GM18873 (cell line): ENCODE results near the gene OVOL3.
"Not testable (repeated sequence)": the region's sequence is repeated elsewhere in the genome, so short reads cannot be mapped to it uniquely, and the experiment has no call there.

Source experiments
- ATAC-seq: cut with Tn5 transposase; IDR thresholded peaks from one replicate; pipeline ENCODE4 v1.9.1; 2021; ENCODE audit warnings: mild to moderate bottlenecking, moderate library complexity, moderate number of reproducible peaks; ENCODE audit not compliant: unreplicated experiment, low FRiP score

The OVOL3 gene

DNA sequence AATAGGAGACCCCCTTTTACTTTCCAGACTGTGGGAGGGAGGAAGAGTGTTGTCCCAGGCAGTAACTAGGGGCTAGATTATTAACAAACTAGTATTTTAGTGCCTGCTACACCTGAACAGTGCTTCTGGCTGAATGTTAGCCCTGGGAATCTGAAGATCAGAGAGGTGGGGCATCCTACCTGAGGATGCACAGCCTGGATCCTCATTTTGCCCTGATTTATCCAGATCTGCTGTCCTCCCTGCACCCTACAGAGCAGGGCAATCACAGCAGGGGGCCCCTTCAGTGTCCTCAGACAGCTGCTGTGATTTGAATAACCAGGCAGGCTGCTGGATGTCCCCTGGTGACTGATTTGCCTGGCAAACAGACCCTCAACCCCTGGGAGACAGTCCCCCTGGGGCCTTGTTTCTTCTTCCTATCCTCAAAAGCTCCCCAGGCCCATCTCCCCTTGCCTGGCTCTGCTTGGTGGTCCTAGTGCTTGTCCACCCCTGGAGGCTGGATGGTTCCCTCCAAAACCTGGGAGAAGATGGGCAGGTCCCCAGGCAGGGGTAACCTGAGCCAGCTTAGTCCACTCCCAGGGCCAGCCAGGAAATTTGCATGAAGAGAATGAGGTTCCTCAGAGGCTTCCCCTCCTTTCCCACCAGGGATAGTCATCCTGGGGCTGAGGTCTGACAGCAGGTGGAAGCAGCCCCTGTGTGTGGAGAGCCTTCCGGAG is at the start of gene OVOL3:
Gene OVOL3, plus strand, starts transcription at position 657 of the 713 bp plus-strand sequence. CDS start 60 bp downstream, outside the sequence.
- no peak for ATAC-seq

DNA sequence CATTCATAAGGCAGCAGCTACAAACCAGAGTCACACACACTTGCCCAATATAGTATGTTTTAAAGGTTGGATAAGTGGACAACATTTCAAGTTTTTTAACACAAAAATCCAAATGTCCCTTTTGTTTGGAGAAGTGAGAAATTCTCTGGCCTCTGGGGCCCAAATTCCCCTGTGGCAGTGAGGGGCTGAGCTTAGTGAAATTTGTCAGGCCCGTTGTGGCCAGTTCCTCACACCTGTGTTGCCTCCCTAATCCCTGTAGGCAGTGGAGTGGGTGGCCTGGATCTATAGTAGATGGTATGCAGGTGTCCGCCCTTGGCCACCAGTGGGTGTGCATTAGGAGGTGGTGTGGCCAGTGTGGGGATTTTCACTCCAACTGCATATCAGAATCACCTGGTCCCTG is 49.6 kb upstream of the OVOL3 start:
- no peak for ATAC-seq

DNA sequence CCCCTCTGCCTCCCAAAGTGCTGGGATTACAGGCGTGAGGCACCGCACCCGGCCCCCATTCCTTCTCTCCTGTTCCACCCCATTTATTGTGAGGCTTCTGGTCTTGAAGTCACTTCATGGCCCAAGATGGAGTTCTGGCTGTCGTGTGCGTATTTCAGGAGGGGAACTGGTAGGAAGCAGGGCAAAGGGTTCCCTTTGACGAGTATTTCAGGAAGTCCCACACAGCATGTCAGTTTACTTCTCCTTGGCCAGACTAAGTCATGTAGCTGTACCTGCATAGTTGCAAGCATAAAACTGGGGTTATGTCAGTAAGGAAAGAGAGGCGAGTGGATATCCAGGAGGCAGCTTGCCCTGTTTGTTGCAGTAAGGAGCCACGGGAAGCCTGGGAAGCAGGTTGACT is 46.1 kb upstream of the OVOL3 start:
- ATAC-seq: no peak

DNA sequence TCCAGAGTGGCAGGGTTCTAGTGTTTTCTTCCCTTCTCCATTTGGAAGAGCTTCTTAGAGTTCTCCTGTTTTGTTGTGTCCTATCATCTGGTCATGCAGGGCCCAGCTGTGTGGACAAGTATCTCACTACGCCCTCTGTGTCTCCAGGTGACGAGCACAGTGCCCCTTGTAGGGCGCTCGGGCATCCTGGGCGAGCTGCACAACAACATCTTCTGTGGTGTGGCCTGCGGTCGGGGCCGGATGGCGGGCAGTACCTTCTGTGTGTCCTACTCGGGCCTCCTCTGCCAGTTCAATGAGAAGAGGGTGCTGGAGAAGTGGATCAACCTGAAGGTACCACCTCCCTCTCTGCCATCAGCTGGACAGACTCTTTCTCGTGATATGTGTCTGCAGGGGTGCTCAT is 43.3 kb upstream of the OVOL3 start:
- no peak for ATAC-seq

DNA sequence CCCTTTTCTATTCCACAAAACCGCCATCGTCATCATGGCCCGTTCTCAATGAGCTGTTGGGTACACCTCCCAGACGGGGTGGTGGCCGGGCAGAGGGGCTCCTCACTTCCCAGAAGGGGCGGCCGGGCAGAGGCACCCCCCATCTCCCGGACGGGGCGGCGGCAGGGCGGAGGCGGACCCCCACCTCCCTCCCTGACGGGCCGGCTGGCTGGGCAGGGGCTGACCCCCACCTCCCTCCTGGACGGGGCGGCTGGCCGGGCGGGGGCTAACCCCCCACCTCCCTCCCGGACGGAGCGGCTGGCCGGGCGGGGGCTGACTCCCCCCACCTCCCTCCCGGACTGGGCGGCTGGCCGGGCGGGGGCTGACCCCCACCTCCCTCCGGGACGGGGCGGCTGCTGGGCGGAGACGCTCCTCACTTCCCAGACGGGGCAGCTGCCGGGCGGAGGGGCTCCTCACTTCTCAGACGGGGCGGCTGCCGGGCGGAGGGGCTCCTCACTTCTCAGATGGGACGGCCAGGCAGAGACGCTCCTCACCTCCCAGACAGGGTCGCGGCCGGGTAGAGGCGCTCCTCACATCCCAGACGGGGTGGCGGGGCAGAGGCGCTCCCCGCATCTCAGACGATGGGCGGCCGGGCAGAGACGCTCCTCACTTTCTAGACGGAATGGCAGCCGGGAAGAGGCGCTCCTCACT is 42.0 kb upstream of the OVOL3 start:
- not testable (repeated sequence) for ATAC-seq

DNA sequence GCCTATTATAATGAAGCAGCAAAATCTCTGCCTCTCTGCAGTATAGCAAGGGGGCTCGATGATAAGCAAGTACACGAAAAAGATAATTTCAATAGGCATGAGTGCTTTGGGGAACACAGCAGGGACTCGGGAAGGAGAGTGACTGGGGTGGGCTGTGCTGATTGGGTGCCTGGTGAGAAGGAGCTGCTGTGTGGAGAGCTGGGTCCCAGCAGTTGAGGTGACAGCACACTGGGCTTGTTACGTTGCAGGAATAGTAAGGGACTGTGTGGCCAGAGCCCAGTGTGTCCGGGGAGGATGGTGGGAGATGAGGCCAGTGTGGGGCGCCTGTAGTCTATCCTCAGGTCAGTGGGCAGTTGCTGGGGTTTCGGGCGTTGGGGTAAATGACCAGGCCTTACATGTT is 38.9 kb upstream of the OVOL3 start:
- no peak for ATAC-seq

DNA sequence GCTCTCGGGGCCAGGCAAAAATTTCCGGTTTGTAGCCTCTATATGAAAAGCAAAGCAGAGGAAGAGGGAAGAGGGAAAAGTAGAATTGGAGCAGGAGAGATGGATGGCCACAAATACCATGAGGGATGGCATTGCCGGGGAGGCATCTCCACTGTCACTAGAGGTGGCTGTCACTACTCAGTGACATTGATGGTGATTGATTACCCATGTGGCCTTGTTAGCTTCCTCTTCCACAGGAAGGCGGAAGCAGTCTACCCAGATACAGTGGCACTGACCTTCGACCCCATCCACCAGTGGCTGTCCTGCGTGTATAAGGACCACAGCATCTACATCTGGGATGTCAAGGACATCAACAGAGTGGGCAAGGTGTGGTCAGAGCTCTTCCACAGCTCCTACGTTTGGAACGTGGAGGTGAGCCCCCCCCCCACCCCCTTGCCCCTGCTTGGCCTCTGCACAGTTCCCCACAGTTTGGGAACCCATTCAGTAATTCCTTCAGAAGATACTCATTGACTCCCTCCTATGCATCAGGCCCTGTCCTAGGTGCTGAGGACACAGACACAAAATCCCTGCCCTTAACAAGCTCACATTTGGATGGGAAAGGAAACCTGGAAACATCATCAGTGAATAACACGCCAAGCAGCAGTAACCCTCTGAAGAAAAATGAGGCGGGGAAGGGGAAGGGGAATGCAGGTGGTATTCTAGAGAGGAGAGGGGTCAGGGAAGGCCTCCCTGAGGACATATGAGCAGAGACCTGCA is 37.6 kb upstream of the OVOL3 start:
- ATAC-seq: no peak

DNA sequence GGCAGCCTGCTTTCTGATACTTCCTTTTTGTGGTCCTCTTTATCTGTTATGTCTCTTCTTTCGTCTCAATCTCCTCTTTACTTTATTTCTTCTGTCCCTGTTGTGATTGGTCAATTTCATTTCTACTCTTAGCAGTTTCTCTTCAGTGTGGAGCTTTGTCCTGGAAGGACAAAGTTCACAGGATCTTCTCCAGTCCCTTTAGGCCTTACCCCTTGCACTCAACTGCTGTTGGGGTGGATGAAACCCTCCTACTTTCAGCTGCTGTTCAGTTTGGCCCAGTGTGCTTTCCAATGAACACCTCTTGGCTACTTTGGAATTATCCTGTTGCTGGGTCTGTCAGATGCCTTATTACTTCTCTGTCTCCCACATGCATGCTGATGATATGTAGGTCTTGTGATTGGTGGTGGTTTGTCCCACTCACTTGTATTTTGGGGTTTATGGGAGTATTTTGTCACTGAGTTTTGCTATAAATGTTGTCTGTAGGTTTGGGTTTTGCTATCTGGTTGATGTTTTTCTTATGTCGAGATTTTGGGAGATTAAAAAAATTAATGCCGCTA is 31.5 kb upstream of the OVOL3 start:
- ATAC-seq: no peak

DNA sequence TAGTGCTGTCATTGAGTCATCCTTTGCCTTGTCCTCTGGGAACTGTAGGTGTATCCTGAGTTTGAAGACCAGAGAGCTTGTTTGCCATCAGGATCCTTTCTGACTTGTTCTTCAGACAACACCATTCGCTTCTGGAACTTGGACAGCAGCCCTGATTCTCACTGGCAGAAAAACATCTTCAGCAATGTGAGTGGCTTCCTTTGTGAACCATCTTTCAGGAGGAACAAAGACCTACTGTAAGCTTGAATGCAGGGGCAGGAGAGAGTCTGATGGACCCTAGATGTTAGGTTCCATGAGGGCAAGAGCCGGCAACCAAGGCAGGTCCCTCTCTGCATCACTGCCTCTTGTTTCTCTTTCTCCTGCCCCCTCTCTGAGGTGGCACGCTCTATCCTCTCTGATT is 29.6 kb upstream of the OVOL3 start:
- no peak for ATAC-seq

DNA sequence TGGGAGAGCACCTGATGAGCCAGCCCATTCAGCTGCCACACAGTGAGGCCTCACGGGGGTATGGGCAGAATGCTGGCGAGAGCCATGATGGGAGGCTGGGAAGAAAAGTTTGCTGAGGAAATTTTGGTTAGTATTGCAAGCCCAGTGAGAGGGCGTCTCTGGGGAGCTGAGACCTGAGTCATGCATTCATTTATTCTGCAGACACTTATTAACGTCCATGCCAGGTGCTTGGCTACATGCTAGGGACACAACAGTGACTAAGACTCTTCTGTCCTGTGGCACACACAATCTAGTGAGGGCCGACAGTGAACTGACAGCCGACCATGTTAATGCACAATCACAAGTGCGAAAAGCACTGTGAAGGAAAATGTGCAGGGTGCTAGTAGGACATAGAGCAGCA is 29.0 kb upstream of the OVOL3 start:
- no peak for ATAC-seq

DNA sequence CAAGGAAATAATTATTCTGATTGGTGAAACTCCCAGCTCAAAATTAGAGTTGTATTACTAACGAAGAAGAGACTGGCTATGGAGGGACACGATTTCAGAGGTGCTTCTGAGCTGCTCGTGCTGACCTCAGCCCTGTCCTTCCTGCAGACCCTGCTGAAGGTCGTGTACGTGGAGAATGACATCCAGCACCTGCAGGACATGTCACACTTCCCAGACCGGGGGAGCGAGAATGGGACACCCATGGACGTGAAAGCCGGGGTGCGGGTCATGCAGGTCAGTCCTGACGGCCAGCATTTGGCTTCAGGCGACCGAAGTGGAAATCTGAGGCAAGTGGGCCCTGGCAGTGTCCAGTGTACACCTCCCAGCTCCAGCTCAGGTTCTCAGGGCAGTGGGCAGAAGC is 28.0 kb upstream of the OVOL3 start:
- ATAC-seq: no peak

DNA sequence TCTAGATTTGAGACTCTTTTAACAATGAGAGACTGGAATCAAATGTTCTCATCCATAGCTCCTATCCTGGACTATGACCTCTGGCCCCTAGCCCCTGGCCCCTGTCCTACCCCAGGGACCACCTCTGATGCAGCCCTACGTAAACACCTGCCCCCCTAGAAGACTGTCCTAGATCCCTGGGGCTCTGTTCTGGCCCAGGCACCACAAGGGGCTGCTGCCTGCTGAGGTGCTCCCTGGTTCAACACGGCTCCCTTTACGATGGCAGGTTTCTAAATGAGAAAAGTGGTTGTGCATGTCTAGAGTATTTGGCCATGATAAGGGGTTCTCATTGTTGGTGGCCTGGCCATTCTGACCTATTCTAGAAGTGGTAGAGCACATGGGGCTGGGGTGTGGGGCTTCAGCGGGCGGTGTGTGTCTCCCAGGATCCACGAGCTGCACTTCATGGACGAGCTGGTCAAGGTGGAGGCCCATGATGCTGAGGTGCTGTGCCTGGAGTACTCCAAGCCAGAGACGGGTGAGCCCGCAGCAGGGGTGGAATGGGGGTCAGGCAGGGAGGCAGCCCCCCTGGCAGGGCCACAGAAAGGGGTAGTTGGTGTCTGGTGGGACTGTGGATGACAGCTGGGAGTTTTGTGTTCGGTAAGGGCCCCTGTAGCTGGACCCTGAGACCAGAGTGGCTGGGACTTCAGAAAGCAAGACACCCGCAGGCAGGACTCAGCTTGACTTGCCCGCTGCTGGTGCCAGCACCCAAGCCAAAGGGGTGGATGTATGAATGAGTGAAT is 26.5 kb upstream of the OVOL3 start:
- ATAC-seq: no peak

DNA sequence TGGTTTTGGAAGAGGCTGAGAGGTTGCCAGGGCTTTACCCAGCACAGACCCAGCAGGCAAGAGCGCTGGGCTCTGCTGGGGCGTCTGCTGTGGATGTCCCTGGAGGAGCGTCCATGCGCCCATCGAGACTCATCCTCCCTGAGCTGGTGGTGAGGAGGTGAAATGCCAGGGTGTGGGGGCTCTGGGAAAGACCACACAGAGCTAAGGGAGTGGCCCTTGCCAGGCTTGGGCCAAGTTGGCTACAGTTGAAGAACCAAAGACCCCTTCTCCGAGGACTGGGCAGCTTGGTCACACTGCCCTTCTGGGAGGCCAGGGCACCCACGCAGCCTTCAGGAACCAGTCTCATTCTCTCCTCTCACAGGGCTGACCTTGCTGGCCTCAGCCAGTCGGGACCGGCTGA is 24.6 kb upstream of the OVOL3 start:
- no peak for ATAC-seq

DNA sequence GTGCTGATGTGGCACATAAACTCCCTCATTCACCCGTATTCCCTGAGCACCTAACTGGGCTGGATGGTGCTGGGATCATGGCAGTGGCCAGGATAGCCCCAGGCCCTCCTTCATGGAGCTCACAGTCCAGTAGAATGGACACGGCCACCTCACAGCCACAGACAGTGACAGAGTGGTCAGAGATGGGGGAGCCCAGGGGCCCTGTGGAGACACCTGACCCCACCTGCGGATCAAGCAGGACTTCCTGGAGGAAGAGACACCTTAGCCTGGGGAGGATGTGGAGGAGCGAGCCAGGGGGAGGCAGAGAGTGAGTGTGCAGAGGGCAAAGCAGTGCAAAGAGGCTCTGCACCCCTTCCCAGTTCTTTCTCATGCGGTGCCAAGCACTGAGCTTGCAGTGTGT is 21.1 kb upstream of the OVOL3 start:
- no peak for ATAC-seq

DNA sequence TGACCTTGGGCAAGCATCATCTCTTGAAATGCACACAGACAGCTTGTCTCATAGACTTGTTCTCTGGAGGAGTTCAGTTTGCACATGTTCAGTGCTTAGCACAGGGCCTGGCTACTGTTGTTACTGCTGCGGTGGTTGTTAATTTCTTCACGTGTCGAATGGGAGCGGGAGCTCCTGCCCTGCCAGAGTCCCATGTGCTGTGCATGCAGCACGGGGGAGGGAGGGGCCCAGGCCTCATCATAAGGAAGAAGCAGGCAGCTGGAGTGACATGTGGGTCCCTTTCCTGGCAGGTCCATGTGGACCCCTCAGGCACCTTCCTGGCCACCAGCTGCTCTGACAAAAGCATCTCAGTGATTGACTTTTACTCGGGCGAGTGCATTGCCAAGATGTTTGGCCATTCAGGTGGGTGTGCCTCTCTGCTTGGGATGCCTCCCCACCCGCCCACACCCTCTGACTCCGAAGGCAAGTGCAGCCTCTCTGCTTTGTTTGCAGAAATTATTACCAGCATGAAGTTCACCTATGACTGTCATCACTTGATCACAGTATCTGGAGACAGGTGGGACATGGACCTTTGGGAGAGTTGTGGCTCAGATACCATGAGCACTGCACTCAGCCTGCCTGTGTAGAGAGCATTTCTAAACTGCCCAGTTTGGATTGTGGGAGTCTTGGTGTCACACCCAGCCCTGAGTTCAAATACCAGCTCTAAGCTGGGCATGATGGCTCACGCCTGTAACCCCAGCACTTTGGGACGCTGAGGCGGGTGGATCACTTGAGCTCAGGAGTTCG is 19.8 kb upstream of the OVOL3 start:
- ATAC-seq: no peak

DNA sequence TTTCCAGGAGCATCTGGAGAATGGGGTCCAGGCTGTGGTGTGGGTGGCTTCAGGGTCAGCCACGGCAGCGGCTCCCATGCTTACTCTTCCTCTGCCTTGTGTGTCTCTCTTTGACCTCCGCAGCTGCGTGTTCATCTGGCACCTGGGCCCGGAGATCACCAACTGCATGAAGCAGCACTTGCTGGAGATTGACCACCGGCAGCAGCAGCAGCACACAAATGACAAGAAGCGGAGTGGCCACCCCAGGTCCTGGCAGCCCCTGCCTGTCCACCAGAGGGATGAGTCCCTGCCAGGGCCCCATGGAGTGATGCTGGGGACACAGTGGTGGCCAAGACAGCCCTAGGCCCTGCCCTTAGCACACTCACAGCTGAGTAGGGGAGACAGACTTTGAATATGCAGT is 18.4 kb upstream of the OVOL3 start:
- ATAC-seq: no peak

DNA sequence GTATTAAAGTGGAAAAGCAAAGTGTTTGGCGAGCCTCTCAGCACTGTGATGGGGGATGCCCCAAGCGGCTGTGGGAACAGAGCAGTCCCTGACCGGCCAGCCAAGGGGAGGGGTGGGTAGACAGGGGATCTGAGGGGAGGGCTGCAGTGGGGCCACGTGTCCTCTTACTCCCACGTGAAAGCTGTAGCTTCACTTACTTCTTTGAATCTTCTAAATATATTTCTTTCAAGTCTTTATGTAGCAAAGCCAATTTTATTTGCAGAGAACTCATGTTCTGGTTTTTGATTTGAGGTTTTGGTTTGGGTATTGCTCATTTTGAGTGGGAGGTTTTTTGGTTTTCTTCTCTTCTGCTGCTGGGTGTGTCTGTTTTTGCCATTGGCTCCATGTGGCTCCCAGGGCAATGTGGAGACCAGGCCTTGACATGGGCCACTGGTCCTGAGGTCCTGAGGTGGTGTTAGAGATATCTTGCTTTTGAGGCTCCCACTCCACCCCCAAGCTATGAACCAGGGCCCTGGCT is 17.7 kb upstream of the OVOL3 start:
- ATAC-seq: no peak

DNA sequence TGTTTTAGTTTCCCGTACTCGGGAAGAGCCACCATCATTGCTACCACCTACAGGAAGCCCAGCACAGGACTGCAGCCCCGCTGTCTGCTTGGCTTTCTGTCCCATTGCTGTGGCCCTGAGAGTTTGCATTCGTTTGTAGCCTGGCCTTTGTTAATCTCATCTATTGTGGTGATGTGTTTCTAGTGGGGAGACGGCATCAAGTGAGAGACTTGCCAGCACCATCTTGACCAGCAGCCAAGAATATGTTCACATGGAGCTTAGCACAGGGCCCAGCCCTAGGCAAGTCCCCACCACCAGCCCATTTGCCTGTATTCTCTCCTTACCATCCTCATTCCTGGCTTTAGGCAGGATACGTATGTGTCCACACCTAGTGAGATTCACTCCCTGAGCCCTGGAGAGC is 17.3 kb upstream of the OVOL3 start:
- no peak for ATAC-seq

DNA sequence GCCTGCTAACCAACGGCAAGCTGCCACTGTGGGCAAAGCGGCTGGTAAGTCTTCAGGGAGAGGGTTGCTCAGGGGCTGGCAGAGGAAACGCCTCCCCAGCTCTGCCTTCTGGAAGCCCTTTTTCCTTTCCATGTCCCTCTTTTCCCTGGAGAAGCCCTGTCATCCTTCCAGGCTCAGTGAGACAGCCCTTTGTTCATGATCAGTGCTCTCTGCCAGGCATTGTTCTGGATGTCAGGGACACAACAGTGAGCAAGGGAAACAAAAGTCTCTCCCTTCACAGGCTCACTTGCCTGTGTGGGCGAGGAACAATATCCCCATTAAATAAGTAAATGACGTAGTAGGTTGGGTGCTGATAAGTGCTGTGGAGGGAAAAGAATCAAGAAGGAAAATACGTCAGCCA is 13.9 kb upstream of the OVOL3 start:
- no peak for ATAC-seq
